Keratinocyte (primary cell): ENCODE measurements around the gene RTL1.

ENCODE experiments used
- CTCF ChIP-seq, 3 experiments: IDR thresholded peaks in 1 of 3; conservative IDR thresholded peaks in 1 of 3; optimal IDR thresholded peaks in 1 of 3; 2 replicates in 2 of 3; 3 replicates in 1 of 3; pipeline versions ENCODE3 to v1.5.1; 2011; ENCODE audit warnings: low read length in 3 of 3, mild to moderate bottlenecking in 3 of 3, moderate library complexity in 2 of 3, control low read depth in 1 of 3, inconsistent platforms in 1 of 3; ENCODE audit not compliant: insufficient read depth in 2 of 3; ENCODE audit errors: extremely low read depth in 1 of 3
- EZH2 ChIP-seq: IDR thresholded peaks from one replicate; pipeline ENCODE4 v1.6.1; 2012; ENCODE audit warnings: inconsistent platforms, mild to moderate bottlenecking, low read length, moderate library complexity

GRCh38 chr14:100846309-100846859 lies 57.1 kb downstream of the RTL1 start:
- TF ChIP-seq CTCF (optimal IDR thresholded peaks at IDR 0.05 in 1 of 3, IDR thresholded peaks at IDR 0.05 in 1 of 3, conservative IDR thresholded peaks at IDR 0.05 in 1 of 3; ENCODE audit: extremely low read depth in 1 of 3, insufficient read depth in 2 of 3, low read length in 3 of 3) (no peak), EZH2 (no peak)
